Right lobe of liver (tissue), 4 donors: ENCODE data around the gene IFNL4.

Experiments
- CTCF ChIP-seq, 4 donors: fragments of 200-600 bp in 3 of 4; fragments of 450-650 bp in 1 of 4; IDR thresholded peaks; one replicate each; pipeline versions ENCODE4 v1.5.1 to v1.8.0; 2016 to 2022; ENCODE audit warnings: antibody characterized with exemption in 4 of 4, mild to moderate bottlenecking in 2 of 4
- POLR2A ChIP-seq: fragments of 450-650 bp; IDR thresholded peaks from one replicate; pipeline ENCODE4 v1.6.1; 2017; ENCODE audit warnings: antibody characterized with exemption, mild to moderate bottlenecking
- donor health status: DM: no; HTN: no; CAD: no.
- donor health status: DM: no; HTN: no; CAD: no.
- donor health status: DM: no; HTN: yes; CAD: no.

GRCh38 chr19:39264306-39265290, 15.9 kb upstream of the IFNL4 start:
- TF ChIP-seq CTCF (IDR thresholded peaks at IDR 0.05) (no peak), POLR2A (no peak)
